ENCODE measurements around the gene RPL12. TPM values are rescaled to one million over a fixed set of nuclear protein-coding genes. Genes with fewer than 3 reads are reported as not detected.

RPL12 gene
- total RNA-seq, 1 donor from 2014 or later = 2,572 TPM

DNA sequence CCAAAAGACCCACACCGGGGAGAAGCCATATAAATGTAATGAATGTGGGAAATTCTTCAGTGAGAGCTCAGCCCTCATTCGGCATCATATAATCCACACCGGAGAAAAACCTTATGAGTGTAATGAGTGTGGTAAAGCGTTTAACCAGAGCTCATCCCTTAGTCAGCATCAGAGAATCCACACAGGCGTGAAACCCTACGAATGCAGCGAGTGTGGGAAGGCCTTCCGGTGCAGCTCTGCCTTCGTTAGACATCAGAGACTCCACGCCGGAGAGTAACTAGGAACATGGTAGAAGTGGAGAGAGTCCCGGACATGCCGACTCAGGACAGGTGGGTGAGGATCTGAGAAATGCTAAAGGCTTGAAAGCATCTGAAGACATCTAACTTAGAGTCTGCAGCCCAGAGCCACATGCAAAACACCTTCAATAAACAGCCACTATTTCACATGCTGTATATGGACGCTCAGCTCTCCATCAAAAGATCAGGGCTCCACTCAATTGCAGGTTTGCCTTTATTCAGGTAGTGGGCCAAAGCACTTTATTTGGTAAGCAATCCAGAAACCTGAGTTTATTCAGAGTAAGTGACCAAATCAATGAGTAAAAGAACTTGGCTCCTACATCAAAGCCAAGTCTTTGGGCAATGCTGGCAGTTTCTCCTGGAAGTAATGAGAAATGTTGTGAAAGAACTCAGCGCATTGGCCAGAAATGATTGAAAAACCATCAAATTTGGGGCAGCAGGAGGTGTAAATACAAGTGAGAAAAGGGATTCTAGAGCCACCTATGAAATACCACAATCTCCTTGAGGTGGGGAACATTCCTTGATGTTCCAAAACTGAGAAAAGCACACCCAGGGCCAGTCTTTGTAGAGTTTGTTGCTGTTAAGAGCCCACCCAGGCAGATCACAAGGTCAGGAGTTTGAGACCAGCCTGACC lies 6.0 kb downstream of the RPL12 start:
- Histone ChIP-seq H3K27me3 (no peaks in the 10 kb centered on the region), H3K4me3 (no peak overlapping the region), H3K9me3 (no peaks in the 10 kb centered on the region), H3K36me3 (peaks cover 0 to 69% of the 10 kb centered on the region in 2 donors), H3K27ac (no peak overlapping the region), H3K4me1 (peaks cover 21% of the 10 kb centered on the region)
- intact Hi-C loops (cut with DNase I) = no loop called here
- DNase-seq (ENCODE audit: extremely low spot score in 2 of 2) = no peak
- TF ChIP-seq POLR2AphosphoS5 (IDR thresholded peaks at IDR 0.05; ENCODE audit: insufficient read depth in 1 of 2, low read depth in 1 of 2) = no peak
- TF ChIP-seq, protein P1, sequence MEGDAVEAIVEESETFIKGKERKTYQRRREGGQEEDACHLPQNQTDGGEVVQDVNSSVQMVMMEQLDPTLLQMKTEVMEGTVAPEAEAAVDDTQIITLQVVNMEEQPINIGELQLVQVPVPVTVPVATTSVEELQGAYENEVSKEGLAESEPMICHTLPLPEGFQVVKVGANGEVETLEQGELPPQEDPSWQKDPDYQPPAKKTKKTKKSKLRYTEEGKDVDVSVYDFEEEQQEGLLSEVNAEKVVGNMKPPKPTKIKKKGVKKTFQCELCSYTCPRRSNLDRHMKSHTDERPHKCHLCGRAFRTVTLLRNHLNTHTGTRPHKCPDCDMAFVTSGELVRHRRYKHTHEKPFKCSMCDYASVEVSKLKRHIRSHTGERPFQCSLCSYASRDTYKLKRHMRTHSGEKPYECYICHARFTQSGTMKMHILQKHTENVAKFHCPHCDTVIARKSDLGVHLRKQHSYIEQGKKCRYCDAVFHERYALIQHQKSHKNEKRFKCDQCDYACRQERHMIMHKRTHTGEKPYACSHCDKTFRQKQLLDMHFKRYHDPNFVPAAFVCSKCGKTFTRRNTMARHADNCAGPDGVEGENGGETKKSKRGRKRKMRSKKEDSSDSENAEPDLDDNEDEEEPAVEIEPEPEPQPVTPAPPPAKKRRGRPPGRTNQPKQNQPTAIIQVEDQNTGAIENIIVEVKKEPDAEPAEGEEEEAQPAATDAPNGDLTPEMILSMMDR (IDR thresholded peaks at IDR 0.05) = no peak
- TF ChIP-seq POLR2A (IDR thresholded peaks at IDR 0.05) = no peak

DNA sequence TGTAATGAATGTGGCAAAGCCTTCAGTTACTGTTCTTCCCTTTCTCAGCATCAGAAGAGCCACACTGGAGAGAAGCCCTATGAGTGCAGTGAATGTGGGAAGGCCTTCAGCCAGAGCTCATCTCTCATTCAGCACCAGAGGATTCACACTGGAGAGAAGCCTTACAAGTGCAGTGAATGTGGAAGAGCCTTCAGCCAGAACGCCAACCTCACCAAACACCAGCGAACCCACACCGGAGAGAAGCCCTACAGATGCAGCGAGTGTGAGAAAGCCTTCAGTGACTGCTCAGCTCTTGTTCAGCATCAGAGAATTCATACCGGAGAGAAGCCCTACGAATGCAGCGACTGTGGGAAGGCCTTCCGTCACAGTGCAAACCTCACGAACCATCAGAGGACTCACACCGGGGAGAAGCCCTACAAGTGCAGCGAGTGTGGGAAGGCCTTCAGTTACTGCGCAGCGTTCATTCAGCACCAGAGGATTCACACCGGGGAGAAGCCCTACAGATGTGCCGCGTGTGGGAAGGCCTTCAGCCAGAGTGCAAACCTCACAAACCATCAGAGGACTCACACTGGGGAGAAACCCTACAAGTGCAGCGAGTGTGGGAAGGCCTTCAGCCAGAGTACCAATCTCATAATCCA lies 6.8 kb downstream of the RPL12 start:
- no peak for DNase-seq (ENCODE audit: extremely low spot score in 2 of 2)
- Histone ChIP-seq H3K4me1 (peaks cover 13% of the 10 kb centered on the region), H3K27ac (no peak overlapping the region), H3K4me3 (no peak overlapping the region), H3K9me3 (no peaks in the 10 kb centered on the region), H3K27me3 (no peaks in the 10 kb centered on the region), H3K36me3 (peaks cover 0 to 76% of the 10 kb centered on the region in 2 donors)
- intact Hi-C loops (cut with DNase I) = no loop called here
- TF ChIP-seq, protein P1 (IDR thresholded peaks at IDR 0.05) = no peak
- no peak for TF ChIP-seq POLR2A (IDR thresholded peaks at IDR 0.05)
- TF ChIP-seq POLR2AphosphoS5 (IDR thresholded peaks at IDR 0.05; ENCODE audit: insufficient read depth in 1 of 2, low read depth in 1 of 2) = no peak

- DNase-seq (ENCODE audit: extremely low spot score in 2 of 2) = no peak
- Histone ChIP-seq H3K27me3 (no peaks in the 10 kb centered on the region), H3K36me3 (peaks cover 0 to 86% of the 10 kb centered on the region in 2 donors), H3K27ac (no peak overlapping the region), H3K4me3 (no peak overlapping the region), H3K9me3 (no peaks in the 10 kb centered on the region), H3K4me1 (no peaks in the 10 kb centered on the region)
- intact Hi-C loops (cut with DNase I) = no loop called here
- TF ChIP-seq POLR2AphosphoS5 (IDR thresholded peaks at IDR 0.05; ENCODE audit: insufficient read depth in 1 of 2, low read depth in 1 of 2) = no peak
- TF ChIP-seq, protein P1 (IDR thresholded peaks at IDR 0.05) = no peak
- TF ChIP-seq POLR2A (IDR thresholded peaks at IDR 0.05) = no peak
Observed at GRCh38 chr9:127438394-127438793, 12.8 kb downstream of the RPL12 start.

GRCh38 chr9:127437497-127438264 lies 13.5 kb downstream of the RPL12 start:
- Histone ChIP-seq H3K4me3 (no peak overlapping the region), H3K9me3 (no peaks in the 10 kb centered on the region), H3K27me3 (no peaks in the 10 kb centered on the region), H3K27ac (no peak overlapping the region), H3K4me1 (no peaks in the 10 kb centered on the region), H3K36me3 (peaks cover 0 to 88% of the 10 kb centered on the region in 2 donors)
- DNase-seq (ENCODE audit: extremely low spot score in 2 of 2) = no peak
- TF ChIP-seq POLR2AphosphoS5 (IDR thresholded peaks at IDR 0.05; ENCODE audit: insufficient read depth in 1 of 2, low read depth in 1 of 2) (no peak), POLR2A (IDR thresholded peaks at IDR 0.05) (no peak)
- TF ChIP-seq, protein P1 (IDR thresholded peaks at IDR 0.05) = no peak
- intact Hi-C loops (cut with DNase I) = no loop called here
